Neural progenitor cell (in vitro differentiated cells): ENCODE measurements around the gene MID2. TPM values are rescaled to one million over a fixed set of nuclear protein-coding genes. Genes with fewer than 3 reads are reported as not detected.
A peak's percentile ranks its signal among the peaks of the same experiment; 100 is the strongest.

Experiments
- DNase-seq: peaks from one replicate; pipeline ENCODE4 v3.0.0-alpha.2; 2016; ENCODE audit warnings: low spot score
- H2AFZ ChIP-seq: fragments of 200-600 bp; sonication (generic); replicated peaks from 2 replicates; pipeline ENCODE4 v1.6.1; 2016; ENCODE audit warnings: antibody characterized with exemption
- H3F3A ChIP-seq: fragments of 200-600 bp; sonication (generic); 2 replicates; pipeline ENCODE4 v1.6.1; 2016; ENCODE audit warnings: antibody characterized with exemption, low read depth
- H3K27ac ChIP-seq: fragments of 200-600 bp; sonication (generic); 2 replicates; pipeline ENCODE4 v1.5.1; 2016; ENCODE audit warnings: mild to moderate bottlenecking
- H3K27me3 ChIP-seq: fragments of 200-600 bp; sonication (generic); 2 replicates; pipeline ENCODE4 v1.6.1; 2016; ENCODE audit warnings: mild to moderate bottlenecking, moderate library complexity
- H3K36me3 ChIP-seq: fragments of 200-600 bp; sonication (generic); 2 replicates; pipeline ENCODE4 v1.5.1; 2016
- H3K4me1 ChIP-seq: fragments of 200-600 bp; sonication (generic); 2 replicates; pipeline ENCODE4 v1.6.1; 2016; ENCODE audit warnings: mixed run types
- H3K4me2 ChIP-seq: fragments of 200-600 bp; sonication (generic); 2 replicates; pipeline ENCODE4 v1.6.1; 2016
- H3K4me3 ChIP-seq: fragments of 200-600 bp; sonication (generic); 2 replicates; pipeline ENCODE4 v1.5.1; 2016
- H3K79me2 ChIP-seq: fragments of 200-600 bp; sonication (generic); 2 replicates; pipeline ENCODE4 v1.6.1; 2016; ENCODE audit warnings: low read depth
- H3K9ac ChIP-seq: fragments of 200-600 bp; sonication (generic); 2 replicates; pipeline ENCODE4 v1.6.1; 2016
- H3K9me3 ChIP-seq: fragments of 200-600 bp; sonication (generic); 2 replicates; pipeline ENCODE4 v1.5.1; 2016; ENCODE audit warnings: low read depth
- H4K20me1 ChIP-seq: fragments of 200-600 bp; sonication (generic); 2 replicates; pipeline ENCODE4 v1.6.1; 2016; ENCODE audit warnings: low read depth
- H3K27ac Mint-ChIP-seq: 3 replicates; pipeline ENCODE4 v1.8.0; 2021; ENCODE audit warnings: mixed read lengths
- H3K27me3 Mint-ChIP-seq: 2 replicates; pipeline ENCODE4 v1.8.0; 2022; ENCODE audit warnings: low read depth, mild to moderate bottlenecking, inconsistent platforms, moderate library complexity, mixed read lengths; ENCODE audit not compliant: insufficient read depth
- H3K36me3 Mint-ChIP-seq: 3 replicates; pipeline ENCODE4 v1.8.0; 2021; ENCODE audit warnings: mixed read lengths
- H3K4me1 Mint-ChIP-seq: 3 replicates; pipeline ENCODE4 v1.8.0; 2021; ENCODE audit warnings: mixed read lengths
- H3K4me3 Mint-ChIP-seq: 3 replicates; pipeline ENCODE4 v1.8.0; 2021; ENCODE audit warnings: mild to moderate bottlenecking, moderate library complexity, mixed read lengths
- H3K9me3 Mint-ChIP-seq: 3 replicates; pipeline ENCODE4 v1.8.0; 2020; ENCODE audit warnings: mixed read lengths
- CTCF ChIP-seq: fragments of 200-600 bp; sonication (generic); IDR thresholded peaks from 2 replicates; pipeline ENCODE4 v1.5.1; 2017; ENCODE audit warnings: antibody characterized with exemption, mild to moderate bottlenecking
- EZH2 ChIP-seq: fragments of 200-600 bp; sonication (generic); IDR thresholded peaks from 2 replicates; pipeline ENCODE4 v1.6.1; 2017; ENCODE audit warnings: antibody characterized with exemption, mild to moderate bottlenecking, moderate library complexity
- EZH2phosphoT487 ChIP-seq: fragments of 200-600 bp; sonication (generic); IDR thresholded peaks from 2 replicates; pipeline ENCODE4 v1.6.1; 2017; ENCODE audit warnings: antibody characterized with exemption
- total RNA-seq: library from RNA; depleted of rRNA; stranded (reverse); fragments of >200 nt; gene quantifications from 2 replicates; pipeline ENCODE4 v1.2.3, GENCODE V29; 2015; ENCODE audit warnings: low replicate concordance

Gene MID2, protein sequence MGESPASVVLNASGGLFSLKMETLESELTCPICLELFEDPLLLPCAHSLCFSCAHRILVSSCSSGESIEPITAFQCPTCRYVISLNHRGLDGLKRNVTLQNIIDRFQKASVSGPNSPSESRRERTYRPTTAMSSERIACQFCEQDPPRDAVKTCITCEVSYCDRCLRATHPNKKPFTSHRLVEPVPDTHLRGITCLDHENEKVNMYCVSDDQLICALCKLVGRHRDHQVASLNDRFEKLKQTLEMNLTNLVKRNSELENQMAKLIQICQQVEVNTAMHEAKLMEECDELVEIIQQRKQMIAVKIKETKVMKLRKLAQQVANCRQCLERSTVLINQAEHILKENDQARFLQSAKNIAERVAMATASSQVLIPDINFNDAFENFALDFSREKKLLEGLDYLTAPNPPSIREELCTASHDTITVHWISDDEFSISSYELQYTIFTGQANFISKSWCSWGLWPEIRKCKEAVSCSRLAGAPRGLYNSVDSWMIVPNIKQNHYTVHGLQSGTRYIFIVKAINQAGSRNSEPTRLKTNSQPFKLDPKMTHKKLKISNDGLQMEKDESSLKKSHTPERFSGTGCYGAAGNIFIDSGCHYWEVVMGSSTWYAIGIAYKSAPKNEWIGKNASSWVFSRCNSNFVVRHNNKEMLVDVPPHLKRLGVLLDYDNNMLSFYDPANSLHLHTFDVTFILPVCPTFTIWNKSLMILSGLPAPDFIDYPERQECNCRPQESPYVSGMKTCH
- 1.2 and 3.8 TPM in 2 replicates for total RNA-seq

GRCh38 chrX:107825698-107826237 lies at the start of gene MID2:
TSS of gene MID2 (plus strand) at chrX:107825866. CDS start at chrX:107826427, 561 bp downstream.
- Mint-ChIP-seq H3K4me3 (peak within 1 kb of the TSS; percentile 84), H3K27me3 (peaks cover 9% of the 10 kb centered on the region), H3K4me1 (peaks cover 19% of the 10 kb centered on the region), H3K36me3 (no peaks in the 10 kb centered on the region), H3K9me3 (peaks cover 4% of the 10 kb centered on the region), H3K27ac (no peak within 1 kb of the TSS)
- peaks cover 57% of the 10 kb centered on the region for H3K27me3 ChIP-seq
- no peaks in the 10 kb centered on the region for H3F3A ChIP-seq
- H4K20me1 ChIP-seq = no peaks in the 10 kb centered on the region
- peak within 1 kb of the TSS; percentile 81 for H3K4me2 ChIP-seq
- TF ChIP-seq EZH2phosphoT487 (peak; percentile 33), CTCF (no peak), EZH2 (no peak)
- peak; percentile 59 for DNase-seq
- H3K4me1 ChIP-seq = no peaks in the 10 kb centered on the region
- no peaks in the 10 kb centered on the region for H3K9me3 ChIP-seq
- peak within 1 kb of the TSS; percentile 82 for H2AFZ ChIP-seq
- no peak within 1 kb of the TSS for H3K27ac ChIP-seq
- peak within 1 kb of the TSS; percentile 51 for H3K4me3 ChIP-seq
- no peak within 1 kb of the TSS for H3K9ac ChIP-seq
- no peaks in the 10 kb centered on the region for H3K79me2 ChIP-seq
- H3K36me3 ChIP-seq = no peaks in the 10 kb centered on the region

DNA sequence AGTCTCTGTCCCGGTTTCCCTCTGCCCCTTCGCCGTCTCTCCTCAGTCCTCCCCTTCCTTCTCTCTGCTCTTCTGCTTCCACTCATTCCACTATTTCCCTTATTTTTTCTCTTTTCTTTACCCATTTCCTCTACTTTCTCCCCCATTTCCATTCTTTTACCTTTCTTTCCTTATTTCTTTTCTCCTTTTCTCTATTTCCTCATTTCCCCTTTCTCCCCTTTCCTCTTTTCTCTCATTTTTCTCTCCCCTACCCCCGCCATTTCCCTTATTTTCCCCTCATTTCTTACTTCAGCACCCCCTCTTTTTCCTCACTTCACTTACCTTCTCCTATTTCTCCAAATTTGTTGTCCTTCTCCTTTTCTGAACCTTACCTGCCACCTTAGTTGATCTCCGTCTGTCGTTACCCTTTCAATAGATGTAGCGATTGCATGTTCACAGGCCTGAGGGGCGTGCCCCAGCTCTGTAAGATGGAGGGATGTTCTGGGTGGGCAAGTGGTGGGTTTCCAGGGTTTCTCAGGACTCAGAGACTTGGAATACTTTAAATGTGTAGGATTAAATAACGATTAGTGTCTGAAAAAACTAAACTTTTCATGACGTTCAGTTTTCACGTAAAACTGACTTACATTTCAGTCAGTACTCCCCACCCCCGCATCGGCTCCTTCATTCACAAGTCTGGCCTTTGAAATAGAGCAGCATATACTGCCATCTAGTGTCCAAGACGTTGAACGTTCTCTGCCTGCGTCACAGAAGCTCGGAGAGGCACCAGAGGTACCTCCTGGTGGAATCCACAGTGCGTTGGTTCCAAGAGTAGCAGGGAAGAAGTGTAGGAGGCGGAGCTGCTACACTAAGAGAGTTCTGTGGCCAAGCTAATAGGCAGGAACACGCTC lies 48.8 kb upstream of the MID2 start:
- H3K4me1 ChIP-seq = peaks cover 24% of the 10 kb centered on the region
- H3K79me2 ChIP-seq = no peaks in the 10 kb centered on the region
- Mint-ChIP-seq H3K27ac (no peak overlapping the region), H3K36me3 (no peaks in the 10 kb centered on the region), H3K9me3 (no peaks in the 10 kb centered on the region), H3K4me3 (peak overlapping the region; percentile 84), H3K4me1 (peaks cover 19% of the 10 kb centered on the region), H3K27me3 (peaks cover 23% of the 10 kb centered on the region)
- peak overlapping the region; percentile 89 for H3K4me2 ChIP-seq
- peak overlapping the region; percentile 56 for H3K4me3 ChIP-seq
- H3K9me3 ChIP-seq = no peaks in the 10 kb centered on the region
- no peaks in the 10 kb centered on the region for H4K20me1 ChIP-seq
- H3K27ac ChIP-seq = no peak overlapping the region
- H3K27me3 ChIP-seq = peaks cover 52% of the 10 kb centered on the region
- TF ChIP-seq EZH2phosphoT487 = no peak
- TF ChIP-seq EZH2 = peak; percentile 56
- TF ChIP-seq CTCF = peak; percentile 87
- no peaks in the 10 kb centered on the region for H3F3A ChIP-seq
- H3K9ac ChIP-seq = no peak overlapping the region
- no peaks in the 10 kb centered on the region for H3K36me3 ChIP-seq
- peak; percentile 92 for DNase-seq
- peak overlapping the region; percentile 87 for H2AFZ ChIP-seq

DNA sequence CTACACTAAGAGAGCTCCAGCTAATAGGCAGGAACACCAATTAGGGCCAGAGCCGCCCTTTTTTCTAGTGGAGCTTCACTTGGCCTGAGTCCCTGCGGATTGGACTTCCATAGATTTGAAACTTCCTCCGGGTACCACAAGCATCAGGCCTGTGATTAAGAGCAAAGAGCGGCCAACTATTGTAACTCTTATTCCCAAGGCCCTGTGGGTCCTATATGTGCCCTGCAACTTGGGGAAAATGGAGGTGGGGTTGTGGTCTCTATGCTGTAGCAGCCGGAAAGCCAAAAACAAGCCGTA lies 48.2 kb upstream of the MID2 start, which contains the start of gene NCBP2L:
Gene NCBP2L (plus strand): TSS at position 198 of the 297 bp plus-strand sequence. CDS start 16,488 bp downstream, outside the sequence.
- Histone ChIP-seq H3K4me2 (peak within 1 kb of the TSS; percentile 89), H3K9ac (no peak within 1 kb of the TSS), H3K9me3 (no peaks in the 10 kb centered on the region), H4K20me1 (no peaks in the 10 kb centered on the region), H3K27ac (no peak within 1 kb of the TSS), H3K27me3 (peaks cover 46% of the 10 kb centered on the region), H3K79me2 (no peaks in the 10 kb centered on the region), H2AFZ (peak within 1 kb of the TSS; percentile 84), H3K36me3 (no peaks in the 10 kb centered on the region), H3F3A (no peaks in the 10 kb centered on the region), H3K4me3 (peak within 1 kb of the TSS; percentile 56), H3K4me1 (peaks cover 24% of the 10 kb centered on the region)
- TF ChIP-seq EZH2 (no peak), EZH2phosphoT487 (no peak), CTCF (no peak)
- Mint-ChIP-seq H3K27me3 (peaks cover 23% of the 10 kb centered on the region), H3K27ac (no peak within 1 kb of the TSS), H3K9me3 (no peaks in the 10 kb centered on the region), H3K36me3 (no peaks in the 10 kb centered on the region), H3K4me1 (peaks cover 19% of the 10 kb centered on the region), H3K4me3 (peak within 1 kb of the TSS; percentile 84)
- DNase-seq = no peak
